Nephron (organoid): ENCODE measurements around the gene NCAN.

ENCODE experiments used
- H3K27ac Mint-ChIP-seq, 3 experiments: 2 replicates each; pipeline ENCODE4 v1.8.0; 2020; ENCODE audit warnings: mixed read lengths in 3 of 3, mild to moderate bottlenecking in 2 of 3, moderate library complexity in 1 of 3
- H3K27me3 Mint-ChIP-seq: 2 replicates; pipeline ENCODE4 v1.8.0; 2021; ENCODE audit warnings: low read depth, mild to moderate bottlenecking, moderate library complexity, mixed read lengths
- H3K36me3 Mint-ChIP-seq: 2 replicates; pipeline ENCODE4 v1.8.0; 2020; ENCODE audit warnings: low read depth, mixed read lengths
- H3K4me1 Mint-ChIP-seq: 2 replicates; pipeline ENCODE4 v1.8.0; 2020; ENCODE audit warnings: mixed read lengths
- H3K4me3 Mint-ChIP-seq, 3 experiments: 2 replicates each; pipeline ENCODE4 v1.8.0; 2020; ENCODE audit warnings: mild to moderate bottlenecking in 3 of 3, mixed read lengths in 3 of 3, moderate library complexity in 2 of 3
- H3K9me3 Mint-ChIP-seq: 2 replicates; pipeline ENCODE4 v1.8.0; 2020; ENCODE audit warnings: mixed read lengths
- CTCF ChIP-seq, 3 experiments: fragments of 200-600 bp; sonication (generic); IDR thresholded peaks; one replicate each; pipeline ENCODE4 v1.5.0; 2021; ENCODE audit warnings: antibody characterized with exemption in 3 of 3; ENCODE audit not compliant: unreplicated experiment in 3 of 3

Gene NCAN

GRCh38 chr19:19271828-19272599 lies 60.3 kb downstream of the NCAN start:
- no peak for TF ChIP-seq CTCF (IDR thresholded peaks at IDR 0.05; ENCODE audit: unreplicated experiment in 3 of 3)
- no peak overlapping the region for H3K27ac Mint-ChIP-seq
- H3K27me3 Mint-ChIP-seq: peaks cover 7% of the 10 kb centered on the region
- peaks cover 8% of the 10 kb centered on the region for H3K36me3 Mint-ChIP-seq
- peaks cover 16% of the 10 kb centered on the region for H3K4me1 Mint-ChIP-seq
- H3K4me3 Mint-ChIP-seq: peak overlapping the region; percentile 77 to 86 (median 83)
- H3K9me3 Mint-ChIP-seq: no peaks in the 10 kb centered on the region

GRCh38 chr19:19274146-19274545 lies 62.4 kb downstream of the NCAN start:
- H3K4me3 Mint-ChIP-seq: peak overlapping the region; percentile 72 to 77 (median 76)
- H3K36me3 Mint-ChIP-seq: peaks cover 12% of the 10 kb centered on the region
- peak overlapping the region; percentile 12 to 64 (median 32) for H3K27ac Mint-ChIP-seq
- peaks cover 16% of the 10 kb centered on the region for H3K4me1 Mint-ChIP-seq
- peaks cover 7% of the 10 kb centered on the region for H3K27me3 Mint-ChIP-seq
- H3K9me3 Mint-ChIP-seq: no peaks in the 10 kb centered on the region
- no peak for TF ChIP-seq CTCF (IDR thresholded peaks at IDR 0.05; ENCODE audit: unreplicated experiment in 3 of 3)

GRCh38 chr19:19274716-19275565 lies 63.2 kb downstream of the NCAN start:
- Mint-ChIP-seq H3K9me3 (no peaks in the 10 kb centered on the region), H3K27me3 (peaks cover 7% of the 10 kb centered on the region), H3K4me3 (peak overlapping the region in 2 of 3 experiments; percentile 36 to 77), H3K27ac (no peak overlapping the region), H3K36me3 (peaks cover 12% of the 10 kb centered on the region), H3K4me1 (peaks cover 16% of the 10 kb centered on the region)
- TF ChIP-seq CTCF (IDR thresholded peaks at IDR 0.05; ENCODE audit: unreplicated experiment in 3 of 3): no peak

GRCh38 chr19:19276386-19276785 lies 64.6 kb downstream of the NCAN start:
- peaks cover 21% of the 10 kb centered on the region for H3K36me3 Mint-ChIP-seq
- H3K27me3 Mint-ChIP-seq: peaks cover 7% of the 10 kb centered on the region
- no peak overlapping the region for H3K27ac Mint-ChIP-seq
- H3K4me1 Mint-ChIP-seq: peaks cover 24% of the 10 kb centered on the region
- TF ChIP-seq CTCF (IDR thresholded peaks at IDR 0.05; ENCODE audit: unreplicated experiment in 3 of 3): no peak
- no peak overlapping the region for H3K4me3 Mint-ChIP-seq
- H3K9me3 Mint-ChIP-seq: no peaks in the 10 kb centered on the region

- H3K4me1 Mint-ChIP-seq: peaks cover 24% of the 10 kb centered on the region
- H3K36me3 Mint-ChIP-seq: peaks cover 26% of the 10 kb centered on the region
- H3K4me3 Mint-ChIP-seq: no peak overlapping the region
- H3K9me3 Mint-ChIP-seq: no peaks in the 10 kb centered on the region
- H3K27ac Mint-ChIP-seq: no peak overlapping the region
- TF ChIP-seq CTCF (IDR thresholded peaks at IDR 0.05; ENCODE audit: unreplicated experiment in 3 of 3): no peak
- H3K27me3 Mint-ChIP-seq: peaks cover 2% of the 10 kb centered on the region
These were observed 65.1 kb downstream of the NCAN start for GRCh38 chr19:19276851-19277250.
